ENCODE data around the gene RPS27L. TPM values are rescaled to one million over a fixed set of nuclear protein-coding genes. Genes with fewer than 3 reads are reported as not detected.
"Not testable (repeated sequence)": the region's sequence is repeated elsewhere in the genome, so short reads cannot be mapped to it uniquely, and the experiment has no call there.

The RPS27L gene
- total RNA-seq, 8 experiments from 2014 or later = 90.6 to 660 (median 259) TPM

DNA sequence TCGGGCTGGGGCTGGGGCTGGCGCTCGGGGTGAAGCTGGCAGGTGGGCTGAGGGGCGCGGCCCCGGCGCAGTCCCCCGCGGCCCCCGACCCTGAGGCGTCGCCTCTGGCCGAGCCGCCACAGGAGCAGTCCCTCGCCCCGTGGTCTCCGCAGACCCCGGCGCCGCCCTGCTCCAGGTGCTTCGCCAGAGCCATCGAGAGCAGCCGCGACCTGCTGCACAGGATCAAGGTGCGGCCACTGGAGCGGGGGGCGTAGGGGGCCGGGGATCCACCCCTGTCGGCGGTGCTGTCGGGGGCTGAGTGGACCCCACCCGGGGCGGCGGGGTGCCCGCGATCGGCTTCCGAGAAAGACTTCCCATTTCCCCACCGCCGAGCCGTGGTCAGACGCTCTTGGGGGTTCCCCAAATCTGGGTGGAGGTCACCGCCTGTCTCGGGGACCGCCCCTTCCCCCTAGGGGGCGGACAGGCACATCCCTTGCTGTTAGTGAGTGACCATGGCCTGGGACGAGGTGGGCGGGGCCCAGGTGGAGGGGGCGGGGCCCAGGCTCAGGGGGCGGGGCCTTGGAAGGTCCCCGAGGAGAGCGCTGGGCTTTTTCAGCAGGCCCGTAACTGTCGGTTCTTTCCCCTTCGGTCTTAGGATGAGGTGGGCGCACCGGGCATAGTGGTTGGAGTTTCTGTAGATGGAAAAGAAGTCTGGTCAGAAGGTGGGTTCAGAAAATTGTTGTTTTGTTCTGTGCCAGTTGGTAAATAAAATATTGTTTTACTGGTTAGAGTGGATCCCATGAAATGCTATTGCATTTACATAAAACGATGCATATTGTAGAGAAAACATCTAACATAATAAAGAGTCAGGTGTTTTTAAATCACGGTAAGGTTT is 35.0 kb downstream of the RPS27L start:
- in situ Hi-C loops (cut with MboI; ENCODE audit: low pct_unique_long_range_greater_than_20kb in 2 of 9, low sequenced_read_pairs in 9 of 9, unreplicated experiment in 9 of 9) = no loop called here
- peaks cover 4 to 6% of the 10 kb centered on the region in 2 donors for H3K4me1 ChIP-seq (replicated peaks in 1 of 2)
- peak overlapping the region; percentile 67 to 72 for H3K27ac ChIP-seq
- peak; percentile 72 to 87 (median 82) for ATAC-seq (replicated peaks in 6 of 8)
- peak overlapping the region; percentile 74 to 97 (median 92) for H3K4me3 ChIP-seq
- WGBS, 10 experiments = 0 to 50% (median 17%) methylated on average over 1 to 8 of the region's 59 CpGs; no CpG with 5 or more reads in 2 of the 10 experiments

DNA sequence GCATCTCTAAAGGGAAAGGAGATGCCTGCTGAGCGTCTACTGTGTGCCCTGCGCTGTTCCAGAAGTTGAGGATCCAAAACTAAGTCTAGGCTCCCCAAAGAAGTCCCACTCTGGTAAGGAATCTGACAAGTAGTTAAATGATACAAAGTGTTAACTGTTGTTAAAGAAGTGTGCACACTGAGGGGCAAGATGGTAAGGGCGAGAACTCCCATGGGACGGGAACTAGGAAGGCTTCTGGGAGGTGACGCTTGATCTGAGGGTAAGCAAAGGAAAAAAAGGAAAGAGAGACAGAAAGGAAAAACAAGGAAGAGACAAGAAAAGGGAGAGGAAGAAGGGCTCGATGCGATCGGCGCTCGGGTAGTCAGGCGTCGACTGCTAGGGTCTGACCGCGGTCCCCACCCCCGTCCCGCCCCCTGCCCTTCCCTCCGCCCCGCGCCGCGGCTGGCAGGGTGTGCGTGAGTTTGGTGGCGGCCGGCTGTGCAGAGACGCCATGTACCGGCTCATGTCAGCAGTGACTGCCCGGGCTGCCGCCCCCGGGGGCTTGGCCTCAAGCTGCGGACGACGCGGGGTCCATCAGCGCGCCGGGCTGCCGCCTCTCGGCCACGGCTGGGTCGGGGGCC is 35.8 kb downstream of the RPS27L start, which contains the start of gene LACTB:
LACTB (plus strand) TSS at position 480 of the 620 bp plus-strand sequence; CDS start at position 491, 11 bp downstream.
- Histone ChIP-seq H3K4me3 (peak within 1 kb of the TSS; percentile 74 to 97 (median 92)), H3K4me1 (replicated peaks in 1 of 2) (peaks cover 4 to 6% of the 10 kb centered on the region in 2 donors), H3K27ac (peak within 1 kb of the TSS; percentile 67 to 72)
- 0 to 47% (median 9%) methylated on average over 1 to 17 of the region's 40 CpGs for WGBS, 10 experiments
- ATAC-seq (replicated peaks in 6 of 8) = peak; percentile 86 to 93 (median 90)
- in situ Hi-C loops (cut with MboI; ENCODE audit: low pct_unique_long_range_greater_than_20kb in 2 of 9, low sequenced_read_pairs in 9 of 9, unreplicated experiment in 9 of 9) = no loop called here

DNA sequence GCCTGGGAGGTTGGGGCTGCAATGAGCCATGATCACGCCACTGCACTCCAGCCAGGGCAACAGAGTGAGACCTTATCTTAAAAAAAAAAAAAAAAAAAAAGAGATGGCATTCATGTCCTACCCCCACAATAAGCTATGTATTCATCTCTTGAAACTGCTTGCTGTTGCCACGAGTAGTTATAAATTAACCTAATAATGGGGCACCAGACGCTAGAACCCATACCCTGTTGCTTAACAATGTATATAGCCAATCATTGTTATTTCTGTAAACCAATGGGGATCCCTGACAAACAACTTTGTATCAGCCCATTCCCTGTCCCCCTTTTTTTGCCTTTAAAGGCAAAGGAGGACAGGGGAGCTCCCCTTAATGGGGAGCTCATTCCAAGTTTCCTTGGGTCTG is 38.4 kb downstream of the RPS27L start:
- WGBS, 10 experiments = 39 to 100% (median 50%) methylated on average over 1 to 2 of the region's 3 CpGs; no CpG with 5 or more reads in 7 of the 10 experiments
- ATAC-seq (replicated peaks in 6 of 8) = no peak
- Histone ChIP-seq H3K4me1 (replicated peaks in 1 of 2) (peaks cover 4 to 6% of the 10 kb centered on the region in 2 donors), H3K4me3 (no peak overlapping the region), H3K27ac (no peak overlapping the region)
- in situ Hi-C loops (cut with MboI; ENCODE audit: low pct_unique_long_range_greater_than_20kb in 2 of 9, low sequenced_read_pairs in 9 of 9, unreplicated experiment in 9 of 9) = no loop called here

DNA sequence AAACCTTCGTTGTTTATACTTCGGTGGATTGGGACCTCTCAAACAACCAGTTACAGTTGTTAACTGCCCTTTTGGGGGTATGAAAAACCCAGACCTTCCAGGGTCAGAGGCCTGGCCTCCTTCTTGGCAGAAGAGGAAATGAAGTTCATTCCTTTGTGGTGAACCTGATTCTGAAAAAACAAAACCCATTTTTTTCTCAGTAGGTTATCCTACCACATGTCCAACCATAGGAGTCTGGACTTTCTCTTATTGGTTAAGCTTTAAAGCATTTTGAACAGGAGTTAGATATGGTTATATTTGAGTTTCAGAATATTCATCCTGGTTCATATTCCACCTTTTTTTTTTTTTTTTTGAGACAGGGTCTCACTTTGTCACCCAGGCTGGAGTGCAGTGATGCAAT is 42.8 kb downstream of the RPS27L start:
- no peak overlapping the region for H3K4me3 ChIP-seq
- WGBS, 10 experiments = 21 to 100% (median 63%) methylated on average over 1 to 2 of the region's 2 CpGs; no CpG with 5 or more reads in 4 of the 10 experiments
- in situ Hi-C loops (cut with MboI; ENCODE audit: low pct_unique_long_range_greater_than_20kb in 2 of 9, low sequenced_read_pairs in 9 of 9, unreplicated experiment in 9 of 9) = no loop called here
- H3K27ac ChIP-seq = no peak overlapping the region
- no peaks in the 10 kb centered on the region for H3K4me1 ChIP-seq (replicated peaks in 1 of 2)
- no peak for ATAC-seq (replicated peaks in 6 of 8)

DNA sequence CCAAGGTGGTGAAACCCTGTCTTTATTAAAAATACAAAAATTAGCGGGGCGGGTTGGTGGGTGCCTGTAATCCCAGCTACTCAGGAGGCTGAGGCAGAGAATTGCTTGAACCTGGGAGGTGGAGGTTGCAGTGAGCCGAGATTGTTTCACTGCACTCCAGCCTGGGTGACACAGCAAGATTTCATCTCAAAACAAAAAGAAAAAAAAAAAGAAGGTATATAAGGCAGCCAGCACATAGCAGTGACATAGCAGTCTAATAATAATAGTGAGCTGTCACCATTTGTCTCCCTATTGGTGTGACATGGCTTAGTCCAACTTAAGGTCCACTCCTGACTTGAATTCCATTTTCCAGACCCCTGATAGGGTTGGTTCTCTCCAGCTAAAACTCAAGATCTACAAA is 44.4 kb downstream of the RPS27L start:
- WGBS, 10 experiments = 70 to 92% (median 82%) methylated on average over 1 to 3 of the region's 3 CpGs; no CpG with 5 or more reads in 4 of the 10 experiments
- in situ Hi-C loops (cut with MboI; ENCODE audit: low pct_unique_long_range_greater_than_20kb in 2 of 9, low sequenced_read_pairs in 9 of 9, unreplicated experiment in 9 of 9) = no loop called here
- peak in 3 of 8 experiments; percentile 22 to 32 (median 26) for ATAC-seq (replicated peaks in 6 of 8)
- Histone ChIP-seq H3K4me1 (replicated peaks in 1 of 2) (no peaks in the 10 kb centered on the region), H3K27ac (no peak overlapping the region), H3K4me3 (no peak overlapping the region)

DNA sequence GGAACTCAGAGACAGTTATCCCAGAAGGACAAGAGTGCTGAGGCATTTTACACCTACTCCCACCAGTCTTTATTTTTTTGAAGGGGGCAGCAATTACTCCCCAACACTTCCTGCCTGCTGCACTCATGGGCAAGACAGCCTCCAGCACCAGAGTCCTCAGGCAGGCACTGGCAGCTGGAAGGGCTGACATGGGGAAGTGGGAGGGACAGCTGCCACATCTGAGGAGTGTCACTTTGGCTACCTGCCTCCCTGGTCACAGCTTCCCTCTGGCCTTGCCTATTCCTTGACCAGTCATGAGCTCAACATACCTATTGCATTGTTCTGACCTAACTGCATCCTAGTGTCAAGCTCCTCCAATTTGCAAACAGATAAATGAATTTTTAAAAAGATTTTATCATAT is 45.8 kb downstream of the RPS27L start:
- no peak for ATAC-seq (replicated peaks in 6 of 8)
- no peaks in the 10 kb centered on the region for H3K4me1 ChIP-seq (replicated peaks in 1 of 2)

DNA sequence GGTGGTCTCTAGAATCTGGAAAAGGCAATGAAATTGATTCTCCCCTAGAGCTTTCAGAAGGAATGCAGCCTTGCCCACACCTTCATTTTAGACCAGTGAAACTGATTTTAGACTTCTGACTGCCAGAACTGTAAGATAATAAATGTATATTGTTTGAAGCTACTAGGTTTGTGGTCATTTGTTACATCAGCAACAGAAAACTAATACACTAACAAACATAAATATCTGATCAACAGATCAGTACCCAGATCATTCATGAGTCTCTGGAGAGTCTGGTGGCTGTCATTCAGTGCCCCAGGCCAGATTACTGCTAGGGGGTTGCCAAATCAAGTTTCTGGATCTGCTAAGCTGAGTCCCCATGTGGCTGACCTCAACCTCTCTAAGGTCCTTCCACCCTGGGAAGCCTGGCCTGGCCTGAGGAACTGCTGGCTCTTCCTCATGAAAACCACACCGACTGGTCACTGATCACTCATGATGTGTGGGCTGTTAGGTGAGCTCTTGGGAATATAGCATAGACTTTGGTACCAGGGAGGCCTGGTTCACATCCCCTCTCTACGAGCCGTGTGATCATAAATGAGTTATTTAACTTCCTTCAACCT is 46.8 kb downstream of the RPS27L start:
- ATAC-seq (replicated peaks in 6 of 8) = no peak
- H3K4me3 ChIP-seq = no peak overlapping the region
- WGBS, 10 experiments = 80 to 100% (median 85%) methylated on average over 1 to 3 of the region's 3 CpGs; no CpG with 5 or more reads in 5 of the 10 experiments
- no peak overlapping the region for H3K27ac ChIP-seq
- in situ Hi-C loops (cut with MboI; ENCODE audit: low pct_unique_long_range_greater_than_20kb in 2 of 9, low sequenced_read_pairs in 9 of 9, unreplicated experiment in 9 of 9) = no loop called here
- H3K4me1 ChIP-seq (replicated peaks in 1 of 2) = no peaks in the 10 kb centered on the region

More for the DNA sequence above, 45.8 kb downstream of the RPS27L start:
- Histone ChIP-seq H3K27ac (no peak overlapping the region), H3K4me3 (no peak overlapping the region)
- in situ Hi-C loops (cut with MboI; ENCODE audit: low pct_unique_long_range_greater_than_20kb in 2 of 9, low sequenced_read_pairs in 9 of 9, unreplicated experiment in 9 of 9) = no loop called here

DNA sequence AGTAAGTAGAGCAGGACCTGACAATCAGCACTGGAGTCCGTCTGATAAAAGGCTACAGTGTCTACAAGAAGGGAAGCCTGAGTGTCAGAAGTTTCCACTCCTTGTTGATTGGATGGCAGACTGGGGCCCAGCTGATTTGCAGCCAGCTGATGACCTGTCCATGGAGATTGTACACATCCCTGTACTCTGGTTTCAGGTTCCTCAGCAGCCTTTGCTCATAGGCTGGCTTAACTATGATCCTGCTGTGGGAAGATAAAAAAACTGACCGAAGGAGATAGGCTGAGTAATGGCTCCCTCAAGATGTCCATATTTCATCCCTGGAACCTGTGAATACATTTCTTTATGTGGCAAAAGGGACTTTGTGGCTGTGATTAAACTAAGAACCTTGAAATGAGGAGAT is 47.4 kb downstream of the RPS27L start:
- no peaks in the 10 kb centered on the region for H3K4me1 ChIP-seq (replicated peaks in 1 of 2)
- no peak overlapping the region for H3K27ac ChIP-seq
- 72 to 100% (median 100%) methylated on average over 1 to 2 of the region's 2 CpGs; no CpG with 5 or more reads in 5 of the 10 experiments for WGBS, 10 experiments
- ATAC-seq (replicated peaks in 6 of 8) = no peak
- in situ Hi-C loops (cut with MboI; ENCODE audit: low pct_unique_long_range_greater_than_20kb in 2 of 9, low sequenced_read_pairs in 9 of 9, unreplicated experiment in 9 of 9) = no loop called here
- no peak overlapping the region for H3K4me3 ChIP-seq

DNA sequence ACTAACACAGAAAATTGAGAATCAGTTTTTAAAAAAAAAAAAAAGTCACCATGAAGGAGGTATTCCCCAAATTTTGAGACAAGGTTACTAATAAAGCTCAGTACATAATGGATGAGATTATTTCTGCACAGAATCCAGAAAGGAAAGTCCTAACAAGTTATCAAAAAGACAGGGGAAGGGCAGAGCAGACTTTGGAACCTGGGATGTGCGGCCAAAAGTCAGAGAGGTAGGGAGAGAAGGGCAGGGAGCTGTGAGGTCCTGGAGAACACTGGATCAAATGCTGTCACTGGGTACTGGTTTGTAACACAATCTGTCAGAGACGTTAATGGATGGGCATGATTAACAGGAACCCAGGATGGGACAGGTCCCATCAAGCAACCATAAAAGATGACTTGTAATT is 47.8 kb downstream of the RPS27L start:
- WGBS, 10 experiments = 67 to 100% (median 80%) methylated on average over 1 to 2 of the region's 2 CpGs; no CpG with 5 or more reads in 2 of the 10 experiments
- no peak for ATAC-seq (replicated peaks in 6 of 8)
- Histone ChIP-seq H3K4me1 (replicated peaks in 1 of 2) (no peaks in the 10 kb centered on the region), H3K27ac (no peak overlapping the region), H3K4me3 (no peak overlapping the region)
- in situ Hi-C loops (cut with MboI; ENCODE audit: low pct_unique_long_range_greater_than_20kb in 2 of 9, low sequenced_read_pairs in 9 of 9, unreplicated experiment in 9 of 9) = no loop called here

DNA sequence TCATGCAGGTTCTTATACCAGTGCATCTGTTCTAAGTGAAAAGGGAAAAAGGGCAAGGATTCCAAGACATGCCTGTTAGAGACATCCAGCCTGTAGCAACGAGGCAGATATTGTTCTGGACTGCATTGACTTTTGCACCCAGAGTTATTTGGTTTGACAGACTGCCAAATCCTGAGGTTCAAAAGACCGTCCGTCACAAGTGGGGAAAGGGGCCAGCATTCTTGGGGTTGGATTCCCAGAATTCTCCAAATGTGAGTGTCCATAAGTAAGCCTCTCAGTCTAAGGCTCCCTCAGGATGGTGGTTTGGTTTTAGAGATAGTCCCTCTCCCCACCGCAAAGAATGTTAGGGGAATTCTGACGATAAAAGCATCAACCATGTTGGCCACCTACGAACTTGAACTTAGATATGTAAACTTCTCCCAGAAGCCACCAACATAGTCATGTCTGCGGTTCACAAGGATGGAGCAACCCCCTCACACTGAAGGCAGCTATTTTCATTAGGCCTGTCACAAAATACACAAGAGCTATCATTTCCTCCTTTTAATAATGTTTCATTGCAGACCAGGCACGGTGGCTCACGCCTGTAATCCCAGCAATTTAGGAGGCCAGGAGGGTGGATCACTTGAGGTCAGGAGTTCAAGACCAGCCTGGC is 49.3 kb downstream of the RPS27L start:
- Histone ChIP-seq H3K4me1 (replicated peaks in 1 of 2) (no peaks in the 10 kb centered on the region), H3K27ac (no peak overlapping the region)
- peak in 4 of 8 experiments; percentile 12 to 79 (median 25) for ATAC-seq (replicated peaks in 6 of 8)

DNA sequence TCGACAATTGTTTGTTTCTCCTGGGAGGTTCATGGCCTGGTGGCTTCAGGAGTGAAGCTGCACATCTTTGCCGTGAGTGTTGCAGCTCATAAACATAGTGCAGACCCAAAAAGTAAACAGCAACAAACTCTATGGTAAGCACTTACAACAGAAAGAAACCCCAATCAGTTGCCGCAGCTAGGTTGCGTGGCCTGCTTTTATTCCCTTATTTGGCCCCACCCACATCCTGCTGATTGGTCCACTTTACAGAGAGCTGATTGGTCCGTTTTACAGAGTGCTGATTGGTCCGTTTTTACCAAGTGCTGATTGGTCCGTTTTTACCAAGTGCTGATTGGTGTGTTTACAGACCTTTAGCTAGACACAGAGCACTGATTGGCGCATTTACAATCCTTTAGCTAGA is 51.9 kb downstream of the RPS27L start:
- H3K4me1 ChIP-seq (replicated peaks in 1 of 2); in situ Hi-C loops (cut with MboI; ENCODE audit: low pct_unique_long_range_greater_than_20kb in 2 of 9, low sequenced_read_pairs in 9 of 9, unreplicated experiment in 9 of 9): not testable (repeated sequence)
- WGBS, 10 experiments = 58 to 100% (median 77%) methylated on average over 1 to 8 of the region's 8 CpGs; no CpG with 5 or more reads in 4 of the 10 experiments

More for the DNA sequence above, 49.3 kb downstream of the RPS27L start:
- in situ Hi-C loops (cut with MboI; ENCODE audit: low pct_unique_long_range_greater_than_20kb in 2 of 9, low sequenced_read_pairs in 9 of 9, unreplicated experiment in 9 of 9) = no loop called here
- WGBS, 10 experiments = 14 to 91% (median 76%) methylated on average over 1 to 7 of the region's 9 CpGs; no CpG with 5 or more reads in 2 of the 10 experiments
- no peak overlapping the region for H3K4me3 ChIP-seq

DNA sequence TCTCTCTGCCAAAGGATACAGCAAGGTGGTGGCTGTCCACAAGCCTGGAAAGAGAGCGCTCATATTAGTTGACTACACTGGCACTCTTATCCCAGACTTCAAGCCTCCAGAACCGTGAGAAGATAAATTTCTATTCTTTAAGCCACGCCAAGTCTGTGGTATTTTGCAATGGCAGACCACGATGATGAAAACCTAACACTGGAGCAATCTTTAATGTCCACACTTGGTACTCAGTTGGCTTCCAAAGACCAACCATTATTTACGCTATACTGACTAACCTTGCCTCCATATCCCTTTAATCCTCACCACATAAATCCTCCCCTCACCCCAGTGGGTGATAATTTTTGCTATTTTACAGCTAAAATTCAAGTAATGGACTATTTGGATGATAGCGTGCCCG is 52.5 kb downstream of the RPS27L start:
- no peak overlapping the region for H3K4me3 ChIP-seq
- no peaks in the 10 kb centered on the region for H3K4me1 ChIP-seq (replicated peaks in 1 of 2)
- WGBS, 10 experiments = 34 to 100% (median 83%) methylated on average over 1 to 7 of the region's 7 CpGs; no CpG with 5 or more reads in 1 of the 10 experiments
- in situ Hi-C loops (cut with MboI; ENCODE audit: low pct_unique_long_range_greater_than_20kb in 2 of 9, low sequenced_read_pairs in 9 of 9, unreplicated experiment in 9 of 9) = no loop called here
- ATAC-seq (replicated peaks in 6 of 8) = no peak
- no peak overlapping the region for H3K27ac ChIP-seq

More for the DNA sequence above, 51.9 kb downstream of the RPS27L start:
- not testable (repeated sequence) for H3K4me3 ChIP-seq; H3K27ac ChIP-seq; ATAC-seq (replicated peaks in 6 of 8)
